Subcutaneous adipose tissue (tissue), 4 donors: ENCODE data around the gene SLC25A38. TPM values are rescaled to one million over a fixed set of nuclear protein-coding genes. Genes with fewer than 3 reads are reported as not detected.

ENCODE experiments used
- total RNA-seq, 4 donors: library from RNA; depleted of rRNA; stranded (reverse); fragments of >200 nt; gene quantifications; one replicate each; pipeline ENCODE4 v1.1.0, GENCODE V29; 2016
- TF ChIP-seq, protein P1 (sequence below): fragments of 450-650 bp; IDR thresholded peaks from one replicate; pipeline ENCODE4 v1.5.1; 2016; ENCODE audit warnings: low read depth, mild to moderate bottlenecking, control low read depth, antibody characterized with exemption, moderate library complexity

SLC25A38 gene
- total RNA-seq, 4 donors from 2014 or later = 16.6 to 25.4 (median 21.5) TPM

DNA sequence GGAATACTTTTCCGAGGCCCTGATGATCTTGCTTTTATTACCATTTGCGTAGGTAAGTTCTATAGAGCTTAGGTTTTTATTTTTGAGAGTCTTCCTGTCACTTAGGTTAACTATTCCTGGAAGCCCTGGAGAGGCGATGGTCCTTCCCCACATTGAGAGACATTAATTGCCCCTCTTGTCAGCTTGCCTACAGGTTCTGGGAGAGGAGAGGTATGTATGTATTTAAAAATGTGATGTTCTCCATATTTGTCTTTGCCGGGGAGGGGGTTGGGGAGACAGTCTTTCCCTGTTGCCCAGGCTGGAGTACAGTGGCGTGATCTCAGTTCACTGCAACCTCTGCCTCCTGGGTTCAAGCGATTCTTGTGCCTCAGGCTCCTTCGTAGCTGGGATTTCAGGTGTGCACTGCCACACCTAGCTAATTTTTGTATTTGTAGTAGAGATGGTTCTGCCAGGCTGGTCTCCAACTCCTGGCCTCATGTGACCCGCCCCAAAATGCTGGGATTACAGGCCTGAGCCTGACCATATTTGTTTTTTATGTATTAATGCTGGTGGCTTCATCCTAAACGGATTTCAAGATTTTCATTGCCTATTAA, 29.6 kb downstream of the SLC25A38 start:
- TF ChIP-seq, protein P1, sequence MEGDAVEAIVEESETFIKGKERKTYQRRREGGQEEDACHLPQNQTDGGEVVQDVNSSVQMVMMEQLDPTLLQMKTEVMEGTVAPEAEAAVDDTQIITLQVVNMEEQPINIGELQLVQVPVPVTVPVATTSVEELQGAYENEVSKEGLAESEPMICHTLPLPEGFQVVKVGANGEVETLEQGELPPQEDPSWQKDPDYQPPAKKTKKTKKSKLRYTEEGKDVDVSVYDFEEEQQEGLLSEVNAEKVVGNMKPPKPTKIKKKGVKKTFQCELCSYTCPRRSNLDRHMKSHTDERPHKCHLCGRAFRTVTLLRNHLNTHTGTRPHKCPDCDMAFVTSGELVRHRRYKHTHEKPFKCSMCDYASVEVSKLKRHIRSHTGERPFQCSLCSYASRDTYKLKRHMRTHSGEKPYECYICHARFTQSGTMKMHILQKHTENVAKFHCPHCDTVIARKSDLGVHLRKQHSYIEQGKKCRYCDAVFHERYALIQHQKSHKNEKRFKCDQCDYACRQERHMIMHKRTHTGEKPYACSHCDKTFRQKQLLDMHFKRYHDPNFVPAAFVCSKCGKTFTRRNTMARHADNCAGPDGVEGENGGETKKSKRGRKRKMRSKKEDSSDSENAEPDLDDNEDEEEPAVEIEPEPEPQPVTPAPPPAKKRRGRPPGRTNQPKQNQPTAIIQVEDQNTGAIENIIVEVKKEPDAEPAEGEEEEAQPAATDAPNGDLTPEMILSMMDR = no peak

DNA sequence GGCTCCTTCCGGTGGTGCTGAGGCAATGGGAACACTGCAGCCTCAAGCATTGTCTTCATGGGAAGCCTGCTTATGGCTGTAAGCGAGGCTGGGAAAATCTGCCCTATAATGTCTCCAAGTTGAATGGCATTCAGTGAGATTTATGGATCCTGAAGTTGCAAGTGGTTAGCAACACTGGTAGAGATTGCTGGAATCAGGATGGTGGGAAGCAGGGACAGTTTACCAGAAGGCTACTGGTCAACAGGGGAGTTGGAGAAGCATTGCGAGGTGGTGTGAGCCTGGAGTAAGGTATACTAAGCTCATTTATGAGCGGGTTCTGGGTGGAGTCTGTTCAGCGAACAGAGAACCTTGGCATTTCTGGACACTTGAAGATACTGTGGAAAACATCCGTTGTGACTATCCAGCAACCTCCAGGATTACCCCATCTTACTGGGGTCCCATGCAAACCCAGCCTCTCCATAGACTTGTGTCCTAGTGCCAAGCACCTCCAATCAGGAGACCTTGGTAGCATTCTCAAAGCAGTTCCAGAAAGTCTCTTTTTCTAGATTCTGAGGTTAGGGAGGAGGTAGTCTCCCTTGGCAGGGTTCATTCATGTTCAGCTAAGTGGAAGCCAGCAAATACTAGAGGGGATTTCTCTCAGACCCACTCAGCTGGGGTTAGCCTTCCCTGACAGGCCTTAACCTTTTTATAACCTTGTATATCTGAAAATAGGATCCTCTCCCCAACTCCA, 30.7 kb downstream of the SLC25A38 start:
- TF ChIP-seq, protein P1 = no peak

DNA sequence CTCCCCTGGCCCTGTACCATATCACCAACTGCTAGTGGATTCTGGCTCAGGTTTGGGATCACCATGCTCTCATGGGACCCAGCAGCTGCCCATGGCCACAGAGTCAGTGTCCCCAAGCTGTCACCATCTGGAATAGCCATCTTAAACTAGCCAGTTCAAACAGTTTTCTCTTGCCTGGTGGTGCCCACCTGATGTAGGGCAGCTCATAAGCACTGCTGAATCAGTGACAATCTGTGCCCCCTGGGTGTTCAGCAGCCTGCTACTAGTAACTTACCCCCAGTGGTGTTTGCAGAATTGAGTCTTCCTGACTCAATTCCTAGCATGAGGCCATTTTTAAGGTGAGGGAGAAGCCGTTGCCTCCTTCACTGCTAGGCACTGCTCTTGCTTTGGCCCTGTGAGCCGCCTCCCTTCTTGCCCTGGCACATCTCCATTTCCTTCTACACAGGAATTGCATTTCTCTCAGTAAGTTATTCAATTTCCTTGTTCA, 31.3 kb downstream of the SLC25A38 start:
- TF ChIP-seq, protein P1 = no peak

DNA sequence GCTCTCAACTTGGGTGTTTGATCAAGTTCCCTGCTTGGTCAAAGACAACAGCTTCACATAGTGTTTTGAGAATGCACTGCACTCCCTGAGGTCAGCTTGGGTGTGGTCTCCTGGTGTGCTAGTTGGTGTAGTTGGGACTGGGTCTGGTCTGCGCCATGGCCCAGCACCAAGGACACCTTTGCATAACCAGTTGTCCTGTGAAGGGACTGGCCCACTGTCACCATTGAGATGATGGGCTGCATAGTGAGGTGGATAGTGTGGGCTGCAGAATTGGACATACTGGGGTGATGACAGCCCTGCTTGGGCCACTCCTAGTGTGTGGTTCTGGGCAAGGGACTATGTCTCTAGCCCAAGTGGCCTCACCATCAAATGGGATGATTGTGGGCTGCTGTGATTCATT, 32.8 kb downstream of the SLC25A38 start:
- TF ChIP-seq, protein P1 = no peak

DNA sequence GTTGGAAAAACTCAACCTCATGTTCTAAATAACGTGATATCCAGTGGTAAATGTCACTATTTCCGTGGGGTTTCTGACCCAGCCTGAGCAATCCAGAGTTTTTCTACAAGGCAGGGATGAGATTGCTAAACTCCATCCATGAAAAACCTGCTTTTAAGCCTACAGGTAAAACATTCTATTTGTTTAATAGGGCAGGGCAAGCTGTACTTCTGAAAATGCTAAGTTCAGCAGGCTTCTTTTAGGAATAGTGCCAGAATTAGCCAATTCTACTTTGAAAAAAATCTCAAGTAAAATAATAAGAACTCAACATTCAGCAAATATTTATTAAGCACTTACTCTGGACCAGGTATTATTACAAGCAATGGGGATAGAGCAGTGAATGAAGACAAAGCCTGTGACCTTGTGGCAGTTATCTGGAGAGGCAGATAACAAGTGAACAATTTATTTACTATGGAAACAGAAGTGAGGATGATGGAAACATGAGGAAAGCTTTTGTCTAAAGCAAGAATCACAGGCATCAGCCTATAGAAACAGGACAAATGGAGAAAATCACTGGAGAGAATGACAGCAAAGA, 36.7 kb downstream of the SLC25A38 start:
- TF ChIP-seq, protein P1 = no peak

DNA sequence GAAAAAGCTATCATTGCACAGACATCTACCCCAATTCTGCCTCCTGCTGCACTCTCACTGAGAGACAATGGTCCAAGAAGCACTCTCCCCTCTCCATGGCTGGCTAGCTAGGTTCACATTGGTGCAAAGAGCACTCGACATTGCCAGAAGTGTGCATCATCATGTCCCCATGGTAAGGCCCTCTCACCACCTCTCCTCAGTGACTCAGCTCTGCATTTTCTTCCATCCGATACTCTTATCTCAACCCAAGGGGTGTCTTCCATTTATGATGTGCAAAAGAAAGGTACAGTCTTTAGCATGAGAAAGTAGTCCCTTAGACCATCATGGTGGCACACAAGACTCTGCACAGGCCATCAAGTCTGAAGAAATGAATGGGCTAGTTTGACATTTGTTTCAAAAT, 37.4 kb downstream of the SLC25A38 start:
- TF ChIP-seq, protein P1 = no peak

DNA sequence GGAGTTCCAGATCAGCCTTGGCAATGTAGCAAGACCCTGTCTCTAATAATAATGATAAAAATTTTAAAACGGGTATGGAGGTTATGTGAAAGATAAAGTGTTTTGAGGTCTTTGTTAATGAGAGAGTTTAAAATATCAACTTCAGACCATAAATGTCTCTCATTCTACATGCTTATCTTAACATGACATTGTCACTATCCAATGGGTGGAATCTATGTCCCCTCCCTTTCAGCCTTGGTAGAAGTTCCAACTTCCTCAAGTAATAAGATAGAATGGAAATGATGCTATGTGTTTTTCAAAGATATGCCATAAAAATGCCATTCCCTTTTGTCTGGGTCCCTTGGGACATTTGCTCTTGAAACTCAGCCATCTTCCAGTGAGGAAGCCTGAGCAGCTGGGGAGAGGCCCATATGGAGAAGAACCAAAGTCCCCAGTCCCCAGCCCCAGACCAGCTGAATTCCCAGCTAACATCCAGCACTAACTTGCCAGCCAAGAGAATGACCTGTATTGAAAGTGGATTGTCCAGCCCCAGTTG, 40.3 kb downstream of the SLC25A38 start:
- TF ChIP-seq, protein P1 = no peak
